ENCODE data around the gene GOLGA6D.
"Not testable (repeated sequence)": the region's sequence is repeated elsewhere in the genome, so short reads cannot be mapped to it uniquely, and the experiment has no call there.

Gene GOLGA6D

DNA sequence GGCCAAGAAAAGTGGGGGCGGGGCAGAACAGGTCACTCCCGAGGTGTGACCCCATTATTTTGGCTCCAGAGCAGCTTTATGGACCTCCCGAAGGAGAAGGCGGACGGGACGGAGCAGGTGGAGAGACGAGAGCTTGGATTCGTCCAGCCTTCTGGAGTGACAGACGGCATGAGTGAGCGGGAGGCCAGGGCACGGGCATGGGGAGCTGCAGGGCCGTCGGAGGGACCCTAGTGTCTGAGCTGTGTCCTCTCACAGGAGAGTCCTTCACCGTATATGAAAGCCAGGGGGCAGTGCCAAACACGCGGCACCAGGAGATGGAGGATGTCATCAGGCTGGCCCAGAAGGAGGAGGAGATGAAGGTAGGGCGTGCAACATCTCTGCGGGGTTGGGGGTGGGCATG is 11.0 kb downstream of the GOLGA6D start:
- DNase-seq (ENCODE audit: low read depth): not testable (repeated sequence)

DNA sequence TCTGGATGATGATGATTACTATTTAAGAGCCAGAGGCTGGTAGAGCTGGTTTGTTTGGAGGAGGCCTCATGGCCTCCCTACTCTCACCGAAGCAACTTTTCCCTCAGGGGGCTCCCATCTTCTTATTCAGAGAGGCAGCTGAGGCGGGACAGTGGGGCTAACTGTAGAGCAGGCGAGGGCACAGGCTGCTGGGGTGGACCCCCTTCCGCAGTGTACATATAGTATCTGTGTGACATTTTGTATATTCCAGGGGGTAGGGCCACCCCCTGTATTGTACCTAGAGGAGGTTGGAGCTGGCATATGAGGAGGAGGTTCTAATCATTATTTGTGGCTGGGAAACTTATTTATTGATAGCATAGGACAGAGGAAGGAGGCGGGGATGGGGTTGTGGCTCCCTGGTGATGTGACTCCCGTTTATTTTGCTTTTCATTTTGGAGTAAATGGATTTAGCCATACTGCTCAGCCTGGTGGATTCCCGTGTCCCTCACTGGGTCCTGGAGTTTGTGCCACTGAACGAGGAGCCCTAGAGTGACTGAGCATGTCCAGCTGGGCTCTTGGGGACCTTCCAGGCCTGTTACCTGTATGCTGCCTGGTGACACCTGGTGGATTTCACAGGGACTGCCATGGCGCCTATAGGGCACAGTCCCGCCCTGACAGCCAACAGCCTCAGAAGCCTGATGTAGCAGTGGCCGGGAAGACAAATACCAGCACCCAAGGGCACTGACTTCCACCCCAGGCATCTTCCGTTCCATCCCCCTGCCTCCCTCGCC is 16.1 kb downstream of the GOLGA6D start:
- DNase-seq (ENCODE audit: low read depth): not testable (repeated sequence)

GRCh38 chr15:75299311-75299688 is 16.7 kb downstream of the GOLGA6D start:
- not testable (repeated sequence) for DNase-seq (ENCODE audit: low read depth)

DNA sequence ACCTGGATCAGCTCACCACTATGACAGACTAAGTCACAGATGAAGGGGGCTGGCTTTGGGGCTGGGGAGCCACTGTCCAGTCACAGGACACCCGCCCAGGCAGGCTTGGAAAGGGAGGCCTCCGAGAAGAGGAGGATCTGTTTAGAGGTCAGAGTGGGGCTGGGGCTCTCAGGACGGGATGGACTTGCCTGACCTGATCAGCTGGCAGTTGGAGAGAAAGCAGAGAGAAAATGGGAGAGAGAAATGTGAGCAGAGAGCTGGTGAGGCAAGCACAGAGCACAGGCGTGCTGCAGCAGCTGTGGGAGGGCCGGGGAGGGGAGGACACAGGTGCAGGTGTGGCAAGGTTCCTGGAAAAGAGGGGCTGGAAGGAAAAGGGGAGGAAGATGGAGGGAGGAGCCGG is 17.4 kb downstream of the GOLGA6D start:
- DNase-seq (ENCODE audit: low read depth): not testable (repeated sequence)

DNA sequence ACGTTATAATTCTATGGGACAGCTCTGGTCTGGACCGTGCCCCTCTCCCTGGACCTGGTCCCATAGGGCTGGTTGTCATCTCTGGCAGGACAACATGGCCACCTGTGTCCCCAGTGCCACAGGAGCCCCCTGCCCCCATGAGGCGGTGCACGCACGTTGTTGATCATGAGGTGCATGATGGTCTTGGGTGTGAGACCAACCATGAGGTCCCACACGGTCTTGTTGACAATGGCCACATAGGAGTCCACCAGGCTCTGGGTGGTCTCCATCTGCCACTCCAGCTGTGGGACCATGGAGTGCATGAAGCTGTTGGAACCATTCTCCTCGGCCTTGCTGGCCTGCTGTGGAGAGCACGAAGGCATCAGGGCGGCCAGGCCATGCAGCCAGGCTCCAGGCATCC is 19.7 kb downstream of the GOLGA6D start:
- no peak for DNase-seq (ENCODE audit: low read depth)

GRCh38 chr15:75302753-75303152 is 20.1 kb downstream of the GOLGA6D start:
- DNase-seq (ENCODE audit: low read depth): not testable (repeated sequence)

DNA sequence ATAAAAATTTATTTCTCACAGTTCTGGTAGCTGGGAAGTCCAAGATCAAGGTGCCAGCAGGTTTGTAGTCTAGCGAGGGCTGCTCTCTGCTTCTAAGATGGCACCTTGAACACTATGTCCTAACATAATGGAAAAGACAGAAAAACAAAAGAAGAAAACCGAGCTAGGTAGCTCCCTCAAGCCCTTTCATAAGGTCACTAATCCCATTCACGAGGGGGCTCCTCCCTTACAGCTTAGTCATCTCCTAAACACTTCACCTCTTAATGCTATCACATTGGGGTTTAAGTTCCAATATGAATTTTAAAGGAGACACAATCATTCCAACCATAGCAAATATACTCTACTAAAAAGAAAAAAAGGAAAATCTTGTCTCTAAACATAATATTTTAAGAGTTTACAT is 23.6 kb downstream of the GOLGA6D start:
- DNase-seq (ENCODE audit: low read depth): no peak

GRCh38 chr15:75307778-75308390 is 25.2 kb downstream of the GOLGA6D start:
- peak; percentile 20 for DNase-seq (ENCODE audit: low read depth)

DNA sequence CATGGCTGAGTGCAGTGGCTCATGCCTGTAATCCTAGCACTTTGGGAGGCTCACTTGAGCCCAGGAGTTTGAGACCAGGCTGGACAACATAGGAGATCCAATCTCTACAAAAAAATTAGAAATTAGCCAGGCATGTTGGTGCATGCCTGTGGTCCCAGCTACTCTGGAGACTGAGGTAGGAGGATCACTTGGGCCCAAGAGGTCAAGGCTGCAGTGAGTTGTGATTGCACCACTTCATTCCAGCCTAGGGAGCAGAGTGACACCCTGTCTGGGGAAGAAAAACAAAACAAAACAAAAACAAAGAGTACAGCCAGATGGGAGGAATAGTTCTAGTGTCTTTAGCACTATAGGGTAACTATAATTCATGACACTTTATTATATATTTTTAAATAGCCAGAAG is 27.1 kb downstream of the GOLGA6D start:
- DNase-seq (ENCODE audit: low read depth): peak; percentile 39

GRCh38 chr15:75312548-75312947 is 29.9 kb downstream of the GOLGA6D start:
- DNase-seq (ENCODE audit: low read depth): peak; percentile 49

GRCh38 chr15:75313116-75313845 is 30.6 kb downstream of the GOLGA6D start:
- no peak for DNase-seq (ENCODE audit: low read depth)

DNA sequence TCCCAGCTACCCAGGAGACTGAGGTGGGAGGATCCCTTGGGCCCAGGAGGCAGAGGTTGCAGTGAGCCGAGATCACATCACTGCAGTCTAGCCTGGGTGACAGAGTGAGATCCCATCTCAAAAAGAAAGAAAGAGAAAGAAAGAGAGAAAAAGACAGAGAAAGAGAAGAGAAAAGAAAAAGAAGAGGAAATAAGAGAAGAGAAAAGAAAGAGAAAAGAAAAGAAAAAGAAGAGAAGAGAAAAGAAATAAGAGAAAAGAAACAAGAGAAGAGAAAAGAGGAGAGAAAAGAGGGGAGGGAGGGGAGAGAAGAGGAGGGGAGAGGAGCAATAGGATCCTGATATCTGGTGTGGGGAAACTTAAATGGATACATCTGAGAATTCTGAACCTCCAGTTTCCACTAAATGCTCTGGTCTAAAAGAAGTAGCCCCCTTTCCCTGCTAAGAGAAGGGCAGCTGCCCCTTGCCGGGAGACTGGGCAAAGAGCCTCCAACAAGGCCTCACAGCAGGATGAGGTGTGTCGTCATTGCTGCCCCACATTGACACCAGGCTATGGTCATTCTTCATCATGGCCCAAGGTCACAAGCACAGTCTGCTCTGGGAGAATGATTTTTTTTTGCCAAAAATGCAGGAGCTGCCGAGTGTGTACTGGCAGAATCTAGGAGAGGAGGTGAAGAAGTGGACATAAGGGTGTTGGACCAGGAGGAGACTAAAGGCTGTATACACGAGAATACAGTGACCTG is 32.1 kb downstream of the GOLGA6D start:
- no peak for DNase-seq (ENCODE audit: low read depth)

- not testable (repeated sequence) for DNase-seq (ENCODE audit: low read depth)
Measured at GRCh38 chr15:75319231-75319897, 36.7 kb downstream of the GOLGA6D start.

DNA sequence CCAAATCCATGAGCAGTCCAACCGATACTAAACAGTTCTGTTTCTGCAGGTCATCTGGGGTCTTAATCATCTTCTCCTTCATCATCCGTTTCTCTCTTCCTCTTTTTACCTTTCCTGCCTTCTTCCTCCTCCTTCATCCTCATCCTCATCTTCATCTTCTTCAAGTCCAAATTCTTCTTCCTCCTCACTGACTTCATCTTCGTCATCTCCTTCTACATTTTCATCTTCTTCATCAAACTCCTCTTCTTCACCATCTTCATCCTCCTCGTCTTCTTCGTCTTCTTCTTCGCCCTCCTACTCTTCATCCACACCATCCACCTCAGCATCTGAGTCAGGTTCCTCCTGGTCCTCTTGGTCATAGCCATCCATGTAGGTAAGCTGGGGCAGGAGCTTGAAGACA is 39.1 kb downstream of the GOLGA6D start:
- no peak for DNase-seq (ENCODE audit: low read depth)

GRCh38 chr15:75325922-75326321 is 43.3 kb downstream of the GOLGA6D start:
- DNase-seq (ENCODE audit: low read depth): no peak

DNA sequence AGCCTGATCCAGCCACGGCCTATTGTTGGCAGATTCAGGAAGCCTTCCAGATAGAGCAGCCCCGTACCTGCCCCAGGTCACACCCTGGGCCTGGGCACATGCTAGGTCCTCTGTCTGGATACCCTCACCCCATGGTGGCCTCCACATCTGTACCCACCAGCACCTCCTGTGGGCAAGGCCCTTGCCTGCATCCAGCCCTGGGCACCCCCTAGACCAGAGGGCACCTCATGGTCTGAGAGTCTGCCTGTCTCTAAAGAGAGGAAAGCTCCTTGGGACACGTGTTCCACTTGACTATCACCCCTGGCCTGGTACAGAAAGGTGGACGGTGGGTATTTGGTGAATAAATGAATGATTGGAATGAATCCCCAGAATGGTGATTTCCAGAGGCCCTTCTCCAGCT is 44.4 kb downstream of the GOLGA6D start:
- no peak for DNase-seq (ENCODE audit: low read depth)

- no peak for DNase-seq (ENCODE audit: low read depth)
Measured at GRCh38 chr15:75327491-75327890, 44.9 kb downstream of the GOLGA6D start.

DNA sequence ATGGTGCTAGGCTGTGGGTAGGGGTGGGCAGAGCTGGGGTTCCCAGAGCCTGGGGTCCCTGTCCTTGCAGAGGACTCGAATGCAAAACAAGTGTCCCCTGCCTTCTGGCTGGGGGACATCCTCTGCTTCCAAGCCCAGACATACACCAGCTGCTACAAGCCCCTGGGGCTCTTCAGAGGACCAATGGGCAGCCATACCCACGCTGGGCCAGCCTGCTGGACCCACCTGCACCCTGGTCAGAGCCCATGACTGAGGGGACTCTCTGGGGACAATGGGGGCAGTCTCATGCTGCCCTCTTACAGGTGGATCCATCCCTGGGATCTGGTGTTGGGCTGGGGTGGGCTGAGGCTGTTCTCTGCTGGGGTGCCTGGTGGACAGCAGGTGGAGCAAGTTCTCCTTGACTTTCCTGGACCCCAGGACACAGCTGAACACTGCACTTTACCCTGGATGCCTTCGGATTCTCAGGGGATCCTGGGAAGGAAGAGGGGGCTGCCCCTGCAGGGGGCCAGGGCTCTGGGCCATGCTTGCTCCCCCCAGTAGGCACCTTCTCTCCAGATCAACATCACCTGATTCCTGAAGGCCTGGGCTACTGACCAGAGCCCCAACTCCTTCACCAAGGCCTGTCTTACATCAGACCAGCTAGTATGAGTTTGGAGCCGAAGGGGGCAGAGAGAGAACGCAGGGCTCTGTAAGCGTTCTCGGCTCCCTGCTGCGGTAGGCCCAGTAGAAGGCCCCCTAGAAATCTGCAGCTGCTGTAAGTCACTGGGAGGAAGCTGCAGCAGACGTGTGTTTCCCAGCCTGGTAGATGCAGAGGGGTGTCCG is 46.1 kb downstream of the GOLGA6D start:
- DNase-seq (ENCODE audit: low read depth): no peak

DNA sequence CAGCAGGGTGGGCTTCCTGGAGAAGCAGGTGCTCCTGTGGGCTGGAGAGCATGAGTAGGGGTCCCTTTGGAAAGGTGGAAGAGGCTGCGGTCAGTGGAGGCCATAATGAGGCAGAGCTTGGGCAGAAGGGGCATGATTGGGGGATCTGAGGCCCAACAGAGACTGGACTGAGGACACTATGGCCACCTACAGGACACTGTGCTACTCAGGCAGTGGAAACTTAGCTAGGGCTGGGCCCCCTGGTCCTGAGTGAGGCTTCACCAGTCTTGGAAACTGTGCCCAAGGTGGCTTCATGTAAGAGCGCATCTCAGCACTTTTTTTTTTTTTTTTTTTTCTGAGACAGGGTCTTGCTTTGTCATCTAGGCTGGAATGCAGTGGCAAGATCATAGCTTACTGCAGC is 46.9 kb downstream of the GOLGA6D start:
- DNase-seq (ENCODE audit: low read depth): no peak

- not testable (repeated sequence) for DNase-seq (ENCODE audit: low read depth)
Measured at GRCh38 chr15:75332093-75332492, 49.5 kb downstream of the GOLGA6D start.

Measured in EH (cell line).